Measurements from ENCODE around the gene BIN1. TPM values are rescaled to one million over a fixed set of nuclear protein-coding genes. Genes with fewer than 3 reads are reported as not detected.
A peak's percentile ranks its signal among the peaks of the same experiment; 100 is the strongest.
"Not testable (repeated sequence)": the region's sequence is repeated elsewhere in the genome, so short reads cannot be mapped to it uniquely, and the experiment has no call there.

Gene BIN1
- total RNA-seq, 1 donor = 66.0 TPM

DNA sequence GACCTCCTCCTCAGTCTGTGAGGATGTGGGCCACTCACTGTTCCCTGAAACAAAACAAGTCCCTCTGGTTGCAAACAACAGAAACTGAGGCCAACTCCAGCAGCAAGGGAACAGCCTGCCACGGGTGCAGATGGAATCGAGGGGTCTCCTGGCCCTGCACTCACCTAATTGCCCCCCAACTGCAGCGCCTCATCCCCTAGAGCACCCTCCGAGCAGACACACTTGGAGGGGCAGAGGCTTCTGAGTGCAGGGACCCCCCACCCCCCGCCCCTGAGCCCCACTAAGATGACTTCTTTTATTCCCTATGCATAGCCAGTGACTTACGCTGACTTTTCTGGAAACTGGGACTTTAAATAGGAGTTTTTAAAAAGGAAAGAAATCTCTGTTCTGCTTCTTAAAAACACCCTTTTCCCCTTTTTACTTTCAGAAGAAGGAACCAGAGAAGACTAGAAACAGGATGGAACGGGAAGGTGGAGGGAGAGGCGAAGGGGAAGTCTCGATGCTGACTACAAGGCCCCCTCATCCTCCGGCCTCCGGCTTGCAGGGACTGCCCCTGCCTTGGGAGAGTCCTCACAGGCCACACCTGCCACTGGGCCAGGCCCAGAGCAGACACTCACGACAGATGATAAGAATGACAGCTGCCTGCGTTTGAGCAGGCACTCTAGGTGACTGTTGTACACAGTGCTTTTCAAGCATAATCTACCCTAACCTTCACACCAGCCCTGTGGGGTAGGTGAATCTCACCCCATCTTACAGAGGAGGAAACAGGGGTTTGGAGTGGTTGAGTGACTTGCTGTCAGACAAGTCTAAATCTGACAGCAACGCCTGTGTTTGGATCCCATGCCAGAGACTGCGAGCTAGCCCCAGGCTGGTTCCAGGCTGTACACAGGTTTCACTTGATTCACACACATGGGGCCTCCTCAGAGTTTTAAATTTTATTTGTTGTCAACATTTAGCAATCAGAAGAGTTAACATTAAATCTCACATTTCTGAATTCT, 28.2 kb upstream of the BIN1 start:
- no peak for DNase-seq (ENCODE audit: low read depth in 2 of 3, low spot score in 2 of 3)

DNA sequence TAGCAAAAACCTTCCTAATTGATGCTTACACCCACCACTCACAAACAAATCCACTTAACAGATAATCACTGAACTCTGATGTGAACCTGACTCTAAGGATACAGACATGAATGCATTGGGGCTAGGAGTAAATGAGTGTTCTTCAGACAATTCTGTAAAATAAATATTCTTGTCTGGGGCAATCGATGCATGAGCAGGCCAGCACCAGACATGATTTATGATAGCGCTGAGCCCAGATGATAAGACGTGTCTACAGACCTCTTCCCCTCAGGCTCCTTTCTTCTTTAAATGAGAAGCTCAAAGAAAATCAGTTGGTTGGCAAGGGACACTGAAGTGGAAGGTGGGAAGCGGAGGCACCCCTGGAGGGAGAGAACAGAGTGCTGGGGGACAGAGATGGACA, 27.3 kb upstream of the BIN1 start:
- DNase-seq (ENCODE audit: low read depth in 2 of 3, low spot score in 2 of 3) = no peak

DNA sequence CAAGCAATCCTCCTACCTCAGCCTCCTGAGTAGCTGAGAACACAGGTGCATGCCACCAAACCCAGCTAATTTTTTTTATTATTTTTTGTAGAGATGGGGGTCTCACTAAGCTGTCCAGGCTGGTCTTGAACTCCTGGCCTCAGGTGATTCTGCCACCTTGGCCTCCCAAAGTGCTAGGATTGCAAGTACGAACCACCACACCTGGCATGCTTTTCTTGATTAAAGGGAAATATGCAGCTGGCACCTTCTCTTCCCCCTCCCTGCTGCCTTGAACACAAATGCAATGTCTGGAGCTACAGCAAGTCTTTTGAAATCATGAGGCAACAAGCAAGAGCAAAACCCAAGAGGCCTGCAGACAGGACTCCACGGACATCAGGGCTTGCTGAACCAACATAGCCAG, 26.8 kb upstream of the BIN1 start:
- no peak for DNase-seq (ENCODE audit: low read depth in 2 of 3, low spot score in 2 of 3)

DNA sequence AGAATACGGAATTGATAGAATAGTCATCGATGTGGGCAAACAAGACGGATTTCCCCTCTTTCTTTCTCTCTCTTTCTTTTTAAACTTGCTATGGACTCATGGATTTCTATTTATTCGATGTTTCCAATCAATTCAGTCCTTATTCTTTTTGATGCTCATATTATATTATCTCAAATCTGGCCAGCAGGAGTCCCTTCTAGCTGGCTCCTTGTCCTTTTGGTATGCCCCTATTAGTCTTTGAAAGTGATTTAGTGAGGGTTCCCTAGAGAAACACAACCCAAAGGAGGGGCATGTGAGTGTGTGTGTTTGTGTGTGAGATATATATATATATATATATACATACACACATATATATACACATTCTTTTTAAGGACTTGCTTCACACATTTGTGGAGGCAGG, 23.5 kb upstream of the BIN1 start:
- no peak for DNase-seq (ENCODE audit: low read depth in 2 of 3, low spot score in 2 of 3)

DNA sequence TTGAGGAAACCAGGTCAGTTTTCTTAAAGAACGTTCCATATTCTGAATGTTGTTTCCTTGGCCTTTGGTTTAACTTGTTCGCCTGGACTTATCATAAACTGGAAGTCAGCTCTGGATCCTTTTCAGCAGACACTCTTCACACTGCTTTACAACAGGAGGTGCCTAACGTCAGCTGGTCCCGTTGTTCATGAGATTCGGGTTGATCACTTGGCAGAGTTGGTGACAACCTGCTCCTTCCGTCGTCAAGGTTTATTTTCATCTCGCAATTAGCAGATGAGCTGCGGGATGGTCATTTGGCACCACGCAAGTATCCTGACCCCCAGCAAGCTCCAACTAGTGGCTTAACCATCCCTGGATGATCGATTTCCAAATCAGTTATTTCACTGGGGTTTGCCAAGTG, 23.0 kb upstream of the BIN1 start:
- no peak for DNase-seq (ENCODE audit: low read depth in 2 of 3, low spot score in 2 of 3)

DNA sequence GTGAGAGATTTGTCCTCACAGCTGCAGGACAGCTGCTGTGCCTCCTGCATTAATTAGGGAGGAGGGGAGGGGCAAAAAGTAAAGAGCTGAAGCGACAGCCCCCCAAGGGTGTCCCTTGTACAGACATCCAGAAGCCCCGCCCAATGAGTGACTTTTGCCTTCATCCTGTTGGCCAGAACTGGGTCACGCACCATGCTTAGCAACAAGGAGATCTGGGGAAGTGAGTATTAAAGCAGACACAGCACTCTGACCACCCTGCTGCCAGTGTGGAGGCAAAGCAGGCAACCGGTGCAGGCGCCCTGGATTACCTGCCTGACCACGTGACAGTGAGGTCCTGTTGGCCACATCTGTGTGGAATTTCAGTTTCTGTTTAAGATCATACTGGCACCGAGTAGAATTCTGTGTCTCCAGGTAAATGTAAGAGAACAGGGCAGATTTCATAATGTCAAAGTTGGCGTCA, 21.5 kb upstream of the BIN1 start:
- peak in 1 of 3 donors; percentile 72 for DNase-seq (ENCODE audit: low read depth in 2 of 3, low spot score in 2 of 3)

DNA sequence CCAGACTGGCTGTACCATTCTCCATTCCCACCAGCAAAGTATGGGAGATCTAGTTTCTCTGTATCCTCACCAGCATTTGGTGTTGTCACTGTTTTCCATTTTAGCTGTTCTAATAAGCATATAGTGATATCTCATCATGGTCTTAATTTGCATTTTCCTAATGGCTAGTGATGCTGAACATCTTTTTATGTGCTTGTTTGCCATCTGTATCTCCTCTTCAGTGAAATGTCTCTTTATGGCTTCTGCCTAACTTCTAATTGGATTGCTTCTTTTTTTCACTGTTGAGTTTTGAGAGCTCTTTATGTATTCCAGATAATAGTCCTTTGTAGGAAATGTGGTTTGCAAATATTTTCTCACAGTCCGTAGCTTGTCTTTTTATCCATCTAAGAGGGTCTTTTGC, 18.9 kb upstream of the BIN1 start:
- DNase-seq (ENCODE audit: low read depth in 2 of 3, low spot score in 2 of 3) = no peak

DNA sequence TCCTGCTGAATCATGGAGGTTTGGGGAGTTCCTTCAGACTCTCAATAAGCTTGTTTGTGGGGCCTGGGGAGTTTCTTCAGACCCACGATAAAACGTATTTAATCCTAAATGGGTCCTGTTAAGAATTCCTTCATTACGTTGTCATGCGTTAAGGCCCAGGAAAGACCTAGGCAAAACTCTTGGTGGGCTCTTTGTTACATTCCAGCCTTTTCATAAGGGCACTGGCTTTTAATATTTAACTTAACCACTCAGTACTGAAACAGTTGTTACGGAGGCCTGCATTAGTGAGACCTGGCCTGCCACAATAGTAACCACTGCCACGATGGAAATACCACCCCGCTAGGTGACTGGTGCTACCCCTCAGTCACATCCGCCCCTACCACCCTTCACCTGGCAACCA, 17.5 kb upstream of the BIN1 start:
- DNase-seq (ENCODE audit: low read depth in 2 of 3, low spot score in 2 of 3) = no peak

DNA sequence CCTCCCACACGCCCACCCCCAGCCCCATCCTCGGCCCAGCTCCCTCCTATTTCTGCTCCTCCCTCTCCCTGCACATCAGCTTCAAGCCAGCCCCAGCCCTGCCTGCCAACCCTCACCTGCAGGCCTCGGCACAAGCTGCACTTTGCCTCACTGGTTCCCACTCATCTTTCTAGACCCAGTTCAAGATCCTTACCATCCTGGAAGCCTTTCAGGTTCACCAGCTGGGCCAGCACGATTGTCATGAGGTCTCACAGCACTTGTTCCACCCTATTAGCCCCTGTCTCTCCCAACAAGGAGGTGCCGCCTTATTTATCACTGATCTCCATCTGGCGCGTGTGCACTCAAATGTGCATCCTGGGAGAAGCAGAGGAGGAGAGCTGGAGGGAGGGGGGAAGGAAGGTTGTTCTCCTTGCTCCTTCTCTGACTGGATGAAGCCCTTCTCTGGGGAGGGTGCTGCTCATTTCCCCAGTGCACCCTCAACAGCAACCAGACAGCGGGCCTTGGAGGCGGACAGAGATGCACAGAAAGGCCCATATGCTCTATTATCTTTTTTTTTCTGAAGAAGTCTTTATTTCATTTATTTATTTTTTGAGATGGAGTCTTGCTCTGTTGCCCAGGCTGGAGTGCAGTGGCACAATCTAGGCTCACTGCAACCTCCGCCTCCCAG, 15.5 kb upstream of the BIN1 start:
- no peak for DNase-seq (ENCODE audit: low read depth in 2 of 3, low spot score in 2 of 3)

DNA sequence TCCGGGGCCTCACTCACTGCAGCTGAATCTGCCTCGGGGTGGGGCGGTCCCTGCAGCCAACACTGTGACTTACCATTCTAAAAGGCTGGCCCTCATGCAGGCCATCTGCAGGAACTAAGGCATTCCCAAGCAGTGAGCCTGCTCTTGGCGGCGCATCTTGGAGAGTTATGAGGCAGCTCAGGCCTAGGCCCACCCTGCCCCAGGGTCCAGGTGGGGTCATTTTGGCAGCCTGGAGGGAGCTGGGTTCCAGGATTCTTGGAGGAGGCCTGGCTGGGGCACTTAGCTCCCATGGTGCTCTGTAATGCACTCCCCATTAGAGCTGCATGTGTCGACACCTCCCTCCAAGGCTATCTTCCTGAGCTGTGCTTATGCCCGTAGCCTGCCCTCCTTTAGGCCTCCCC, 14.8 kb upstream of the BIN1 start:
- no peak for DNase-seq (ENCODE audit: low read depth in 2 of 3, low spot score in 2 of 3)

DNA sequence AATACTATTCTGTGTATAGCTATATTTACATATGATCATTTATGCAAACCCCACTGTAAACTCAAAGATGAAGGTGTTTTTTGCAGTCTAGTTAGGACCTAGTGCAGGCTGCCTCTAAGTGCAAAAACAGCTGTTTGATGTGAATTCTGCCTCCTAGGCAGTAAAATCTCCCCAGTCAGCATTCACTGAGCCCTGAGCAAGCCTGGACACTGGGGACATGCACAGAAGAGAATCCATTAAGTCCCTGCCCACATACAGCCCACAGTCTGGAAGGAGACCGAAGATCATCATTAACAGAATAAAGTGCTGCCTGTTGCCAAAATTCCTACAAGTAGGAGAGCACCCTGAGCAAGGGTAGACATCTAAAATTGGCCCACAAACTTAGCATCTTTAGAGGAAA, 14.4 kb upstream of the BIN1 start:
- no peak for DNase-seq (ENCODE audit: low read depth in 2 of 3, low spot score in 2 of 3)

DNA sequence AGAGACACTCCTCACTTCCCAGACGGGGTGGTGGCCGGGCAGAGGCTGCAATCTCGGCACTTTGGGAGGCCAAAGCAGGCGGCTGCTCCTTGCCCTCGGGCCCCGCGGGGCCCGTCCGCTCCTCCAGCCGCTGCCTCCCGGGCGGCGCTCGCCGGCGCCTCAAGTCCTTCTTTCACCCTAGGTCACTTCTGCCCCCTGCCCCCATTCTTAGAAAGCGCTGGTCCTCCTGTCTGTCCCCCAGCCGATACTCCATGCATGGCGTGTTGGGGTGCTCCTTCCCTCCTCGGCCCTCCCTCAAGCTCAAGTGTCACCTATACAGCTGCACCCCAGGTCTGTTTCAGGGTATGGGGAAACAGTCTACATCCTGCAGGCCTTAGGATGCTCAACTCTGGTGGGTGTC, 13.5 kb upstream of the BIN1 start:
- not testable (repeated sequence) for DNase-seq (ENCODE audit: low read depth in 2 of 3, low spot score in 2 of 3)

DNA sequence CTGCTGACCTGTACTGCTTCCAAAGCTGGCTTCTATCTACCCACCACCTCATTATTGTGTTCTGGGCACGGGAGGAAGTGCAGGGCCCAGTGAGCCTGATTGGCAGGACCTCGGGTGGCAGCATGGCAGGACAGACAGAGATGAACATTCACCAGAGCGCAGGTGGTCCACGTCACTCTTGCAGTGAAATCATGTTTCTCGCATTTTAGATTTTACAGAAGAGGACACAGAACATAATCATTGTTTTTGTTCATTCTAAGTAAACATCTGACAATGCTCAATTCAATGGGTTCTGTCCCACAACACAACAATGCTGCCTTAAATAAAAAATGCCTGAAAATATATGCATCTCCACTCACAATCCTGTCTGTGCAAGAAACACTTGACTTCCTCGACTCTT, 11.5 kb upstream of the BIN1 start:
- DNase-seq (ENCODE audit: low read depth in 2 of 3, low spot score in 2 of 3) = no peak

DNA sequence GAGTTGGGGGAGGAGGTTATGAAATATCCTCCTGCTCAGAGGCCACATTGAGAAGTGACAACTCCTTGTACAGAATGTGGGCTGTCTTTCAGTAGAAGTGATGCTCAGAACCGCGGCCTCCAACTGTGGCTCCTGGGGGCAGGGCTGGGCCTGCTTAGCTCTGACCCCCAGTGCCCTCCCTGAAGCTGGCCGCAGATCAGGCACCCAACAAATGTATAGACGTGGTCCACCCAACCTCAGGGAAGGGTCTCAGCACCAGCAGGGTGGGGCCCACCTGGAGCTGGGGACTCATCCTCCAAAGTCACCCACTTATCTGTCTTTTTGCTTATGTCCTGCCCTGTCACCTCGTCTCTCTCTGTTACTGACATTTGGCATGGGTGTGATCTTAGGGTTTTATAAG, 11.1 kb upstream of the BIN1 start:
- no peak for DNase-seq (ENCODE audit: low read depth in 2 of 3, low spot score in 2 of 3)

DNA sequence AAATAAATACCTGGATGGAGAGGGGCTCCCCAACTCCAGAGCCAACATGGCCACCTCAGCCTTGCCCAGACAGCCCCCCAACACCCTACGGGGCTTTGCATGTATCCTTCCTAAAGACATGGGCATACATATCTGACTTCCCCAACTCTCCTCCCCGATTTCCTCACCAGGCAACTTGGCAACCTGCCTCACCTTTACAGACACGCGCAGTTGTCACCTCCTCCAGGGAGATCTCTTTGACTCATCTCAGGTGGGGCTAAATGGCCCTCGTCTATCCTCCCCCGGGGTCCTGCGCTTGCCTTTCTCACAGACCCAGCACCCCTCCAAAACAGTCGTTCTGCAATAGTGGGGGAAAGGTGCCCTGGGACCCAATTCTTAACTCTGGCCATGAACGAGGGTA, 10.6 kb upstream of the BIN1 start:
- no peak for DNase-seq (ENCODE audit: low read depth in 2 of 3, low spot score in 2 of 3)

DNA sequence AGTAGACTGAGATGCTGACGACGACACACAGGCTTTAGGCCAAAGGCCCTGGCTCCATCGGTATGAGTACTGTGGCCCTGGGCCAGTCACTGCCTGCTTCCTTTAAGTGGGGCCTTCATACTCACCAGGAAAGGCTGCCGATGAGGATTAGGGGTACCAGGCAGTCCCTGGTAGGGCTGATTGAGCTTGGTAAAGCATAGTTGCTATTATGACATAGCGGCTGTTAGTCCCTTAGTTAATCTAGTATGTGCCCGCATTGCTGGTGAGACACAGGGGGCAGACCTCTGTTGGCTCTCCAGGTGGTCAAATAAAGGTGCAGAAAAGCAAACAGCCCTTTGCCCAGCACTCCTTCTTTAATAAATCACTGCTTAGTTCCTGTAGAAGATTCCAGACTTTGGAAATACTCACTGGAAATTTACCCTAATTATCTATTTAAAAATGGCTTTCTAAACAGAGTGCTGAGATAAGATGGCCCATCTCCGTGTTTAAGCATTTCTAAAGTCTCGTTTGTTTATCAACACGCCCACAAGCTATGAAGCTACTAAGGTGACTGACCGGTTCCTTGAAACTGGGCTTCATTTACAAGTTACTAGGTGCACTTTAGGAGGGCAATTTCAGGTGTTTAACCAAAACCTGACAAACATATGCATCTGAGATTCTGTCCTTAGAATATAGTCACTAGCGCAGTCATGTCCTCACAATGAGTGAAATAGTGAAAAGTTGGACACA, 8.7 kb upstream of the BIN1 start:
- DNase-seq (ENCODE audit: low read depth in 2 of 3, low spot score in 2 of 3) = no peak

DNA sequence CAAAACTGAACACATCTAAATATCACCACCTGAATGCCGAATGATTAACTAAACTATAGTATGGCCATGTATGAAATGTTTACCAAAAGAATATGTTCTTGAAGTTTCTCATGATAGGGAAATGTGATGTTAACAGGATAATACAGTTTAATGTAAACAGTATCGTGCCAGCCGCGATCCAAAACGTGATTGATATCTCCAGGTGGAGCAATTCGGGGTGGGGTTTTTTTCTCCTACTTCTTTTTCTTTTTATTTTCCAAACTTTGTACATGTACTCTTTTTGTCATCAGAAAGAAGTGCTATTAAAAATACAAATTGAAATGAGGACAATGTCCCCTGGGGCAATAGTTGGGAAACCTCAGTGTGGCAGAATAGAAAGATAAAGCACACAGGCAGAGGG, 4.0 kb upstream of the BIN1 start:
- DNase-seq (ENCODE audit: low read depth in 2 of 3, low spot score in 2 of 3) = no peak

DNA sequence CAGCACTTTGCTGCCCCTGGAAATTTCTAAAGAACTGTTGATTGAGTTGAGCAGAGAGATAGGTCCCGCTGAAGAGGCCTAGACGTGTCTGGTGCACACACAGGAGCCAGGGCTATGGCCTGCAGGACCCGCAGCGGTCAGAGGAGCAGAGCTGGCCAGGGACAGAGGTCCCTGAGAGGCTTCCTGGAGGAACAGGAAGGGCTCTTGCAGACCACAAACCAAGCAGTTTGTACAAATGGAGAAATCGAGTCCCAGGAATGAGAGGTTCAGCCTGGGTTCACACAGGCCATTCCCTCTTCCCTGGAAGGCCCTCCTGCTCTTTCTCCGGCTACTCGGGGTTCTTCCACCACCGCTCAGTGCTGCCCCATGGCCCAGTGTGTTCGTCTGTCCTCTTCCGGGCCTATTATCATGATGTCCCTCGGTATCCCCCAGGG, 1.2 kb upstream of the BIN1 start:
- DNase-seq (ENCODE audit: low read depth in 2 of 3, low spot score in 2 of 3) = no peak

DNA sequence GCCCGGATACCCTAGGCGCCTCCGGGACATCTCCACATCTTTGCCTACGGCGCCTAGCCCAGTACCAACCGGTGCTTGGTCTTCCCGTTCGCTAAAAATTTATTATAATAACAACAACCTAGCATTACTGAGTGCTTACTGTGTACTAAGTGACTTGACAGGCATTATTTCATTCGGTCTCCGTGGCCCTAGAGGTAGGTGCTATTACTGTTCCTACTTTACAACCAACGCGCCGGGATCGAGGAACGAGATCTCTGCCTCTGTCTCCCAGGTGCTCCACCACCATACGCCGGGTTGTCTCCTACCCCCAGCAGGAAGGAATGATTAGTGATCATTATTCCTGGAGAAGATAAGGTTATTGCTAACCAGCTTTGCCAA, 657 bp upstream of the BIN1 start:
- DNase-seq (ENCODE audit: low read depth in 2 of 3, low spot score in 2 of 3) = peak in 1 of 3 donors; percentile 48

DNA sequence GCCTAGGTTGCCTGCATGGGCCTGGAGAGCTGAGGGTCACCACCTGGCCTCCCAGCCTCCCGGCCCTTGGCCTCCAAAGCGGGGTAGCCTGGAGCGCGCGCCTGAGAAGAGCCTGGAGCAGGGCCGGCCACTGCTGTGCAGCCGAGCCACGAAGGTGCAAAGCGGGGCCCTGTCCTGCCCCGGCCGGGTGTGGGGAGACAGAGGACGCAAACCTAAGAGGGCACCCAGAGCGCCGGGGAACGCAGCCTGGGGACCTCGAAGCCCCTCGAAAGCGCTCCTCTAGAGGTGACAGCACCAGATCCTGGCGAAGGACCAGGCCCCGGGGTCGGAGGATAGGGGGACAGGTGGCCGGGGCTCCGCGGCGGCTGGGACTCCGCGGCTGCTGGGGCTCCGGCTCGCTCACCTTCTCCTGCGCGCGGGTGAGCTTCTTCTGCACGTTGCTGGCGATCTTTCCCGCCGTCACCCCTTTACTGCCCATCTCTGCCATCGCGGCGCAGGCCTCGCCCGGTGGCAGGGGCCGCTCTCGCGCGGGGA, 430 bp downstream of the BIN1 start:
- DNase-seq (ENCODE audit: low read depth in 2 of 3, low spot score in 2 of 3) = peak in 1 of 3 donors; percentile 24
